T follicular helper cell (primary cell): Measurements from ENCODE around the gene EXO1.

Experiments used
- DNase-seq: peaks from one replicate; pipeline ENCODE4 v3.0.0-alpha.2; 2020; ENCODE audit warnings: low read depth

EXO1 gene

DNA sequence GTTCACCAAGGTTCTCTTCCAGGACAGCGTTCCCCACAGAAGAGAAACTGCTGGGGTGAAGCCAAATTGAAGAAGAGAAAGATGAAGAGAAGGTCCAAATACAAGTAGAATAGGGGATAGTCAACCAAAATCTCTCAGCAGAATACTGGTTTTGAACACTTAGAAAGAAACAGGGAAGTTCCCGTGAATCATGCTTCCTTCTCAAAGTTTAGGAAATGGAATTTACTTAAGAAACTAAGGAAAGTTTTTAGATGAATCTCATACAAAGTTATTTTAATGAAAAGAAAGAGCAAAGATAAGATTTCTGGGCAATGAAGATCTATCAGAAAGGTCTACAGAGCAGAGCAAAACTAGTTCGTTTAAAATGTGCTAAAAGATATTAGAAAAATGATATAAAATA lies 43.3 kb downstream of the EXO1 start:
- DNase-seq, result no peak

DNA sequence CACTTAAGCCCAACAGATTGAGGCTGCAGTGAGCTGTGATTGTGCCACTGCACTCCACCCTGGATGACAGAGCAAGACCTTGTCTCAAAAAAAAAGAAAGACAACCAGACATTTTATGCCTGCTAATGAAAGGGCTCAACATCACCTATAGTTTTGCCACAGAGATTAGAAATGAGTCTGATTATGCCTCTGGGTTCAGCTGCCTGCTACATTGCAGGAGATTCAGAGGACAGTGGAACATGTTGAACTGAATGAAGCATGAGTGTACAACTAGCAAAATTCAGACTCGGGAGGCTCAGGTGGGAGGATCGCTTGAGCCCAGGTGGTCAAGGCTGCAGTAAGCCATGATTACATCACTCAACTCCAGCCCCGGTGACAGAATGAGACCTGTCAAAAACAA lies 46.0 kb downstream of the EXO1 start:
- DNase-seq, result no peak

DNA sequence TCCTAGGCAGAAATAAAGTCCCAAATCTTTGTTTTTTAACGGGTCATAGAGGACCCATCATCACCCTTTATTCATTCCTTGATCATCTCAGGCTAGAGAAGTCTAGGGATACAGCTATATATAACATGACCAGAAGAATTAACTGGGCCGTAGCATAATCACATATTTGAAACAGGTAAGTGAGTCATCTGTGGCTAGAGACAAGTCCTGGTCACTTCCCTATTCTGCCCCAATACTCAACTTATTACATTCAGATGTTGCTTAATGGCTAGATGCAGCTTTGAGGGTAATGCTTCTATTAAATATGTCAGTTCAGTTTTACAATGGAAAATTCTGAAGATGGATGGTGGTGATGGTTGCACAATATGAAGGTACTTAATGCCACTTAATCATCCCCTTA lies 47.0 kb downstream of the EXO1 start:
- no peak for DNase-seq

DNA sequence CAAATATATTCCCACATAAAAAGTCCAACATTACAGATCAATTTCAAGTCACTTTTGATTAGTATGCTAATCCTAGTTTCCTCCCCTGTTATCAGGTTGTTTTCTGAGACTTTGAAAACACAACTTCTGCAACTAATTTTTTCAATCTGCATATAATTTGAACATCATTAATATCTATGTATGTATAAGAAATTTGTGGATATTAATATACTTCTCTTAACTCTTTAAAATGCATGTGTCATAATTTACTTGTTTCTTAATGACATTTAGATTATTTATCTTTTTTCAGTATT lies 48.6 kb downstream of the EXO1 start:
- DNase-seq, result no peak

DNA sequence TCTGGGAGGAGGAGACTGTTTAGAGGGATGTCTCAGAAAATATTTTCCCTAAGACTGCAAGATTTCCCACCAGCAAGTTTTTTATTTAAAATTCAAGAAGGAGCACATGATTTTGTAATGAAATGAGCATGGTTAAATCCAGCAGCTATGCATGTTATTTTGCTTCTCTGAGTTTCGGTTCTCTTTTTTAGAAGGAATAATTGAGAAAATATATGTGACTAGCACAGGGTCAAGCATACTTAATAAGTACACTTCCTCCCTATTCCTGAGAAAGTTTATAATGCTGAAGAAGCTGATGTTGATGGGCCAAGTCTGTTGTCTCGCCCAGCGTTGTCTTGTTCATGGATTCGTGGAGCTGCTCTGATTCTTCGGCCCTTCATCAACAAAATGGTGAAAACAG lies 51.2 kb downstream of the EXO1 start:
- DNase-seq, result no peak

DNA sequence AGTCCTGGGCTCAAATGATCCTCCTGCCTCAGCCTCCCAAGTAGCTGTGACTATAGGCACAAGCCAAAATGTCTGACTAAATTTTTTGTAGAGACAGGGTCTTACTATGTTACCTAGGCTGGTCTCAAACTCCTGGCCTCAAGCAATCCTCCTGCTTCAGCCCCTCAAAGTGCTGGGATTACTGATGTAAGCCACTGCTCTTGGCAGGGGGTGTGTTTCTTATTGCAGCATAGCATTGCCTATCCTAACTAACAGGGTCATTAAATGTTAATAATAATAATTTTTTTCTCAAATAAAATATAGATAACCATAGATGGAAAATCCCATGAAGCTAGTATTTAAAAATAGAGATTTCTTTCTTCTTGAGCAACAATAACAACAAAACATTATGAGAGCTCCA lies 52.4 kb downstream of the EXO1 start:
- no peak for DNase-seq

DNA sequence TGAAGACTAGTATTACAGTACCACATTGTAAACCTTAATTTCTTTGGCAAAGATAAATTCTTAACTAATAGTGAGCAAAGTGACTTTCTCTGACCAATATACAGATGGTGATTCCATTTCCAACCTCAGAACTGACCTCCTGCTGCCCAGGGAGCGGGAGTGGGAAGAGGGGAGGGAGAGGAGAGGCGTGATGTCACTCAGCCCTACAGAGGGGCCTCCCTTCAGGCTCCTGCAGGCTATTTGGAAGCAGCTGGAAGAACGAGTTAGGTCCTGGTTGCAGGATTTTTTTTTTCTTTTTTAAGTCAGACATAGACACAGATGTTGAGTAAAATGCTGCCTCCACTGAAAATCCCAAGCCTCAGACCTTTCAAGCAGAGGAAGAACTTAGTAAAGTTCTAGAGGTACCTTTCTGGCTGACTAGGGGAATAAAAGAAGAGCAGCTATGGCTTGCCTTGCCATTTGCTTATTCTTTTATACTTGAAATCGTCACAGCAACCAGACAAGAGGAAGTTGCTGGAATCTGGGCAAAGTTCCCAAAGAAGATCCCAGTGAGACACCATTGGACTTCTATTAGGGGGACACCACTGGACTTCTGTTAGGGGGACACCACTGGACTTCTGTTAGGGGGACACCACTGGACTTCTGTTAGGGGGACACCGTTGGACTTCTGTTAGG lies 54.5 kb downstream of the EXO1 start:
- no peak for DNase-seq

DNA sequence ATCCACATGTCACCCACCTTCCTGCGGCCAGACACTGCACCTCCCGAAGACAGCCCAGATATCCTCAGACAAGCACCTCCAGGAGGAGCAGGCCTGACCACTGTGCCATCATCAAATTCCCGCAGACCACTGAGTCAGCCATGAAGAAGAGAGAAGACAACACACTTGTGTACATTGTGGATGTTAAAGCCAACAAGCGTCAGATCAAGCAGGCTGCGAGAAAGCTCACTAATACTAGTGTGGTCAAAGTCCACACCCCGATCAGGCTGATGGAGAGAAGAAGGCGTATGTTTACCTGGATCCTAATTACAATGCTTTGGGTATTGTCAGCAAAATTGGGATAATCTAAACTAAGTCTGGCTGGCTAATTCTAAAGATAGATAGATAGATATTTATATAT lies 68.2 kb downstream of the EXO1 start:
- DNase-seq, result no peak

DNA sequence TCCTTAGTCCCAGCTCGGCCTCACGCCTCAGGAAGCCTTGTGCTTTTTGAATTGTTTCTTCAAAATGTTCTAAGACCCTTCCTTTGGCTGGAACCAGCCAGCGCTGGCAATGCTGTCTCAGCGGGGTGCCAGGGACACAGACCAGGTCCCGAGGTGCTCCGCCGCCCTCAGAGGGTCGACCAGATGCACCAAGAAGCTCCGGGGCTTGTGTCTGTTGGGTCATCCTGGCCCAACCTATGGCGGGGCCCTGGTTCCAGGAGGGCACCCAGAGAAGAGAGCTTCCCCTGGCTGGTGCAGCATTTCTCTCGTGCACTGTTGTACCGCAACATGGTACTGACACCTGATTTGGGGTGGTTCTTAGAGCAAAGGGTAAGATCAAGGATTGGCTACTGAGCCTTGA lies 69.5 kb downstream of the EXO1 start:
- DNase-seq, result no peak

DNA sequence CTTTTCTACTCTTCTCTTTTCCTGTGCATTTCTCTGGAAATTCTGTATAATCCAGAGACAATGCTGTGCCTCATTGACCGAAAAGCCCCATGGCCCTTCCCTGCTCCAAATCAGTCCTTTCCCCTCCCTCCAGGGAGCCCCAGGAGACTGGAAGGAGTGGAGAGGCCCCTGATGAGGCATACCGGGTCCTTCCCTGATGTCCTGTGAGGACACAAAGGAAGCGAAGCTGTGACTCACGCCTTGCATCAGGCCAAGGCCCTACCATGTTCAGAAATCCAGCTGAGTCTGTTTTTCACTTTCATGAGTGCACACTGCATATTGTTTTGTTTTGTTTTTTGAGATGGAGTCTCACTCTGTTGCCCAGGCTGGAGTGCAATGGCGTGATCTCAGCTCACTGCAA lies 70.9 kb downstream of the EXO1 start:
- DNase-seq, result no peak

DNA sequence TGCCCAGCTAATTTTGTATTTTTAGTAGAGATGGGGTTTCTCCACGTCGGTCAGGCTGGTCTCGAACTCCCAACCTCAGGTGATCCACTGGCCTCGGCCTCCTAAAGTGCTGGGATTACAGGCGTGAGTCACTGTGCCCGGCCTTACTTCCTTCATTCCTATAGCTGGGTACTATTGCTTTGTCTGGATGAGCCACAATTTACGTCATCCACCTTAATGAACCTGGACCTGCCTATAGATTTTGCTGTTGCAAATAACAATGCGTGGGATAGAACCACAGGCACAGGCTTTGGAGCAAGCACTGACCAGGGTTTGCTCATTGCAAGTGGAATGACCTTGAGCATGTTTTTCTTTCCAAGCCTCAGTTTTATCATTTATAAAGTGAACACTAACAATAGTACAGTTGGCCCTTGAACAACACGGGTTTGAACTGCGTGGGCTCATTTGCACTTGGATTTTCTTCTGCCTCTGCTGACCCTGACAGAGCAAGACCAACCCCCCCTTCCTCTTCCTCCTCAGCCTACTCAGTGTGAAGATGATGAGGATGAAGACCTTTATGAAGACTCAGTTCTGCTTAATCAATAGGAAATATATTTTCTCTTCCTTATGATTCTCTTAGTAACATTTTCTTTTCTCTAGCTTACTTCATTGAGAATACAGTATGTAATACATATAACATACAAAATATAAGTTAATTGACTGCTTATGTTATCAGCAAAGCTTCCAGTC lies 76.2 kb downstream of the EXO1 start:
- DNase-seq, result no peak

DNA sequence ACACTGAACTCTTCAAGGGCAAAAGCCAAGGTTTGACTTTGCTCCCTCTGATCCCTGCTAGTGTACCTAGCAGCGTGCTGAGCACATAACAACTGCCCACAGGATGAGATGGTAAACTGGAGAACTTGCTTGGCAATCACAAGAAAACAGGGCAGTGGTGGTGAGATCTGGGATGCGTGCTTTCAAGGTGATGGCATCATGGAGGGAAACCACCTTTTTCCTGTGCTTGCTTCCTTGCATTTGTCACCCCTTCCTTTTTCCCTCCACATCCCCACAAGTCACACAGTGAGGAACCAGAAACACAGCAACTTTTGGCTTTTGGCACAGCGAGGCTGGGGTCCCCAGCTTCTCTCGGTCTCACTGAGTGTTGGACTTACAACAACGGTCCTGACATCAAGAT lies 78.1 kb downstream of the EXO1 start:
- DNase-seq, result no peak

DNA sequence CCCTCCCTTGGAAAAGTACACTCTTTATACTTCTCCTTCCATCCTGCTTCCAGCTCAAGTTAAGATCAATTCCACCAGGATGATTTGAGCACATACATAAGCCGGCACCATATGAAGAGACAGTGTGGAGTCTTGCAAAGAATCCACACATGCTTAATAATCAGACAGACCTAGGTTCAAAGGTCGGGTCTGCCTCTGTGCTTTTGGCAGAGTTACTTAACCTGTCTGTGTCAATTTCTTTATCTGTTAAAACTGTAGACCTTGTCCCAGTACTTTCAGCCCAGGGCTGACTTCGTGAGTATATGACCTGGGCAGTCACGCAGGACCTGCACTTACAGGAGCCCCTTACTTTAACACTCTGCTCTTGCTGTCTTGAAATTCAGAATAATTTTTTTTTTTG lies 79.3 kb downstream of the EXO1 start:
- no peak for DNase-seq

DNA sequence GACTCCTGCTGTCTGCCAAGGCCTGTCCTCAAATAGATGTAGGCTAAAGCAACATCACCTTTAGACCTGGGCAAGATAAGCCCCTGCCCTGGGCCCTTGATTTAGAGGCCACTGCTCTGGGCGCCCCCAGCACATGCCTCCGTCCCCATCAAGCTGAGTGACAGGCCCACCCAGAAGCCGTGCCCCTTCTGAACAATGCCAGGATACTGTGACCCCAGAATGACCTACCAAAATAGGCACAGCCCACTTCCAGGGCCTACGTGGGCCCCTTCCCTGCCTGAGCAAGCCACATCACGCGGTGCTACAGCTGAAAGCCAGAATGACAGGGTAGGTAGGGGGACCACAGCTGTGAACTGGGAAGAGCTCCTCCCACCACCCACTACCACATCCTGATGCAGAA lies 84.8 kb downstream of the EXO1 start:
- DNase-seq, result no peak

DNA sequence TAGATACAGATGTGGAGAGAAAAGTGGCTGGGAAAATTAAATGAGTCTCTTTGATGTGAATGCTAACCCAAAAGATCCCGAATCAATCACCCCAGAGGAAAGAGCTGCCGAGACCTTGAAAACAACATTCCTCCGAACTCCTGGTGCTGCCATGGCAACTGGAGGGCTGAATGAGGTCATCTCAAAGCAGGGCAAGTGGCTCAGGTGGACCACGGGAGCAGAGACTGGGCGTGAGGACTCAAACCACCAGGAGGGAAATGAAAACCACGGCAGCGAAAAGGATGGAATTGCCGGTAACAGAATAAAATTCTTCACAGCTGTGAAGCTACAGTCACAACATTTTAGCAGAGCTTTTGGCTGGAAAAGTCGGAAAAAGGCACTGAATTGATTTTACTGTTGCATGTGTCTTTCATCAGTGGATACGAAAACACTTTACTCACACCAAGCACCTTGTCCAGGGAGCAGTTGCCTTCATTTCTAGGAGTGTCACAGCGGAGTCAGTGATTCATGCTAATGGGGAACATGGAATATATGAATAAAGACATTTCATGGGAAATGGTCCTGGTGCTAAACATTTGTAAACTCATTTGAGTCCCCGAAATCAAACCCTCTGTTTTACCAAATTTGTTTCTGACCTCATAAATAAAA lies 86.3 kb downstream of the EXO1 start:
- no peak for DNase-seq

DNA sequence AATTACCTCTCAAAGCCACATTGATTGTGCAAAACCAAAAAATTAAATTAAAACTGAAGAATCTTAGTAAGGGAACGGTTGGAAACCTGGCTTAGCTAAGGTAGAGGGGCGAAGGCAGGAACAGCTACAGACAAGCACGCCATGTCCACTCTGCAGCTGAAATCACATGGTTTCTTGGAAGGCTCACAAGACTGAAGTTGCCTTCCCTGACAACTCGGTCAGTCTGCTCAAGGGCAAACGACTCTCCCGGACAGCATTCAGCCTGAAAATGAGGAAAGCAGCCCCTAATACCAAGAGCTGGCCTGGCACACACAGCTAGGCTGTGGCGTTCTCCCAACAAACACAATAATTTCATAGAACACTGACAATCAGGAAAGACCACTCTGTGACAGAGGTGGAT lies 86.9 kb downstream of the EXO1 start:
- DNase-seq, result no peak
